Regular cardiac myocyte (primary cell): Measurements from ENCODE around the gene POLR2J3. TPM values are rescaled to one million over a fixed set of nuclear protein-coding genes. Genes with fewer than 3 reads are reported as not detected.

Experiments
- total RNA-seq: library from RNA; depleted of rRNA; stranded (reverse); fragments of >200 nt; gene quantifications from 2 replicates; pipeline ENCODE4 v1.2.3, GENCODE V29; 2014

The POLR2J3 gene
- total RNA-seq = 17.6 and 18.9 TPM in 2 replicates

GRCh38 chr7:102572261-102573239 is at the start of gene POLR2J3:
Gene POLR2J3, minus strand, starts transcription at chr7:102572583. Its CDS starts 62 bp downstream, at chr7:102572521.

GRCh38 chr7:102616507-102617125 is 44.2 kb upstream of the POLR2J3 start, which contains the start of gene RASA4:
Gene RASA4, minus strand, starts transcription at chr7:102616756. Its CDS starts 67 bp downstream, at chr7:102616689.

GRCh38 chr7:102550808-102551422 is 21.5 kb downstream of the POLR2J3 start, which contains the start of gene SPDYE2:
Gene SPDYE2, plus strand, starts transcription at chr7:102551226. Its CDS starts 2,030 bp downstream, at chr7:102553256.

GRCh38 chr7:102543596-102543995 is 28.8 kb downstream of the POLR2J3 start, which contains the start of gene UPK3BL2:
Gene UPK3BL2, minus strand, starts transcription at chr7:102543696. Its CDS starts 60 bp downstream, at chr7:102543636.

GRCh38 chr7:102517550-102518147 is 54.7 kb downstream of the POLR2J3 start, which contains the start of gene RASA4B:
Gene RASA4B, minus strand, starts transcription at chr7:102517777. Its CDS starts 67 bp downstream, at chr7:102517710.

Other genes with a start within 250 kb of the POLR2J3 start
- not detected in 2 replicates for gene SPDYE6, start 216.1 kb downstream of the POLR2J3 start, total RNA-seq
- gene PRKRIP1, start 176.2 kb downstream of the POLR2J3 start, total RNA-seq = 13.8 and 20.9 TPM in 2 replicates
- gene ORAI2, start 139.0 kb downstream of the POLR2J3 start, total RNA-seq = 34.4 and 74.2 TPM in 2 replicates
- 10.7 and 16.3 TPM in 2 replicates for gene ALKBH4, start 107.7 kb downstream of the POLR2J3 start, total RNA-seq
- 13.5 and 22.8 TPM in 2 replicates for gene LRWD1, start 107.6 kb downstream of the POLR2J3 start, total RNA-seq
- gene POLR2J, start 93.7 kb downstream of the POLR2J3 start, total RNA-seq = 20.3 and 42.2 TPM in 2 replicates
- gene RASA4B, start 54.8 kb downstream of the POLR2J3 start, total RNA-seq = 2.0 and 2.9 TPM in 2 replicates
- 0.96 and 1.7 TPM in 2 replicates for gene UPK3BL2, start 28.9 kb downstream of the POLR2J3 start, total RNA-seq
- gene SPDYE2, start 21.4 kb downstream of the POLR2J3 start, total RNA-seq = not detected in 2 replicates
- gene RASA4, start 44.2 kb upstream of the POLR2J3 start, total RNA-seq = 8.1 and 9.3 TPM in 2 replicates
- gene UPK3BL1, start 70.2 kb upstream of the POLR2J3 start, total RNA-seq = 1.7 and 6.5 TPM in 2 replicates
- not detected in 2 replicates for gene SPDYE2B, start 77.7 kb upstream of the POLR2J3 start, total RNA-seq
- 0.85 and 1.7 TPM in 2 replicates for gene POLR2J2, start 99.1 kb upstream of the POLR2J3 start, total RNA-seq
- gene FAM185A, start 176.4 kb upstream of the POLR2J3 start, total RNA-seq = 6.7 and 8.7 TPM in 2 replicates